GM21529 (cell line): ENCODE measurements around the gene TESK2.
"Not testable (repeated sequence)": the region's sequence is repeated elsewhere in the genome, so short reads cannot be mapped to it uniquely, and the experiment has no call there.

Experiments used
- ATAC-seq: cut with Tn5 transposase; IDR thresholded peaks from one replicate; pipeline ENCODE4 v1.9.1; 2021; ENCODE audit not compliant: unreplicated experiment

TESK2 gene

GRCh38 chr1:45510036-45510971, 19.3 kb upstream of the TESK2 start:
- ATAC-seq, result no peak

DNA sequence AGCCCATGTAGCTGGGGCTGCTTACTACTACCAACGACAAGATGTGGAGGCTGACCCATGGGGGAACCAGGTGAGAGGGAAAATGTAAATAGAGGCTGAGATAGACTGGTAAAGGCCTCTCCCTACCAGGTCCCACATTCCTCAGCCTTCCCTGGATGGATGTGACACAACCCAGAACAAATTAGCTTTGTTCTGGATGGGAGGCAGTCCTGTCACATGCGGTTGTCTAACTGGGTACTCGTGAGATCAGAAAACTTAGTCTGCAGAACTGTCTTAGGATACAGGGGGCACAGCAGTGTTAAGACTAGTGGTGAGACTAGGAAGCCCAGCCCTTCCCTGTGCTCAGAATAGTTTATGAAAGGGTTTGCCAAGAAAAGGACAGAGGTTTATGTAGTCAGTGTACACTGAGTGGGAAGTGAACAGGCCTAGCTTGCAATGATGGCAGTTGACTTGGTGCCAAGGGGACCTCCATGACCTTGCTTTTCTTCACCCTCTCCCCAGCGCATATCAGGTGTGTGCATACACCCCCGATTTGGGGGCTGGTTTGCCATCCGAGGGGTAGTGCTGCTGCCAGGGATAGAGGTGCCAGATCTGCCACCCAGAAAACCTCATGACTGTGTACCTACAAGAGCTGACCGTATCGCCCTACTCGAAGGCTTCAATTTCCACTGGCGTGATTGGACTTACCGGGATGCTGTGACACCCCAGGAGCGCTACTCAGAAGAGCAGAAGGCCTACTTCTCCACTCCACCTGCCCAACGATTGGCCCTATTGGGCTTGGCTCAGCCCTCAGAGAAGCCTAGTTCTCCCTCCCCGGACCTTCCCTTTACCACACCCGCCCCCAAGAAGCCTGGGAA, 17.6 kb upstream of the TESK2 start:
- ATAC-seq, result no peak

DNA sequence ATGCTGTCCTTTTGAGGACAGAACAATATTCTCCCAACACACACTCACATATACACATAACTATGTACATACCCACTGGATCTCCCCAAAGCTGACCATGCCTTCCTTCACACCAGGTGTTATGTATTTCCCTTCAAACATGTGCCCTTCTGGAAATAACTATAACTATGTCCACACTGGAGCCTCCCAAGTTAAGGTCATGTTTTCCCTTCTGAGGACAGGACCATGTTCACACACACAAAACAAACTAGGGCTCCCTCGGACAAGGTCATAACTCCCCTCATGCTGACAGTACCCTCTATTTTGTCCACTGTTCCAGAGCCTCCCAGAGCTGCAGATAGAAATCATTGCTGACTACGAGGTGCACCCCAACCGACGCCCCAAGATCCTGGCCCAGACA, 16.9 kb upstream of the TESK2 start:
- ATAC-seq, result no peak

DNA sequence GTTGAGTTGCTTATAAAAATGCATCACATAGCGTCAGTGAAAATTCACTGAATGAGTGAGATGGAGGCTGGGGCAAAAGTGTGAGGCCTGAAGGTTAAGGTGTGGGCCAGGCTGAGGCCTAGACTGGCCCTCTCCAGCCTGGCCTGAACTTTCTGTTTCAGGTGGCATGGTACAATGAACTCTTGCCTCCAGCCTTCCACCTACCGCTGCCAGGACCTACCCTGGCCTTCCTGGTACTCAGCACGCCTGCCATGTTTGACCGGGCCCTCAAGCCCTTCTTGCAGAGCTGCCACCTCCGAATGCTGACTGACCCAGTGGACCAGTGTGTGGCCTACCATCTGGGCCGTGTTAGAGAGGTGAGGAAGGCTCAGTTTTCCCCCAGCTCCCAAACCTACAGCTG, 16.2 kb upstream of the TESK2 start:
- ATAC-seq, result no peak

- ATAC-seq, result no peak
Measured at GRCh38 chr1:45503462-45504360, 12.7 kb upstream of the TESK2 start.

DNA sequence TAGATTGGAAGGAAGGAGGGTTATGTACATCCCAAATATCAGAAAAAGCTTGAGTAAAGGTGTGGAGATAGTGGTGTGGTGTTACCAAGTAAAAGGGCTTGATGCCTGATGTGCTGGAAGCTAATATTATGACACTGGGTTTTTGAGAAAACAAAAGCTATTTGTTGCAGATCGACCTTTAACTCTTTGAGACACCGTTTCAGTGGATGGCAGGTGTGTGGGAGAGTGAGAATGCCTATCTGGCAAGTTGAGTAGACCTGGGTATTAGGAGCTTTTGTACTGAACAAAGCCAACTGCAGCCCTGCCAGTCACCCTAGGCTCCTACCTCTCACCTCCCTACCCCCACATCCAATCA, 10.5 kb upstream of the TESK2 start:
- no peak for ATAC-seq

DNA sequence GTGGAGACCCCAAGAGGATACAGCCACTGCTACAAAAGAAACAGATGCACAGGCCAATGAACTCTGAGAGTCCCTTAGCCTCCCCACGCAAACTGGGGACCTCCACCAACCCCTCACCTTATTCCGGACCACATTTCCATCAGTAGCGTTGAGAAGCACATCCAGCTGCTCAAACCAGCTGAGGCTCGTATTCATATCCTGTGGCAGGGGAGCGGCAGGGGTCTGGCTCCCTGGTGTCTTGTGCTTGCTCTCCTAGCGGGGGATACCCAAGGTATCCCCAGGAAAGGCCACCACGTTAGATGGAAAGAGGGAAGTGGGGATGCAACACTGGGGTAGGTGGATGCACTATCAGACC, 8.4 kb upstream of the TESK2 start:
- ATAC-seq, result no peak

DNA sequence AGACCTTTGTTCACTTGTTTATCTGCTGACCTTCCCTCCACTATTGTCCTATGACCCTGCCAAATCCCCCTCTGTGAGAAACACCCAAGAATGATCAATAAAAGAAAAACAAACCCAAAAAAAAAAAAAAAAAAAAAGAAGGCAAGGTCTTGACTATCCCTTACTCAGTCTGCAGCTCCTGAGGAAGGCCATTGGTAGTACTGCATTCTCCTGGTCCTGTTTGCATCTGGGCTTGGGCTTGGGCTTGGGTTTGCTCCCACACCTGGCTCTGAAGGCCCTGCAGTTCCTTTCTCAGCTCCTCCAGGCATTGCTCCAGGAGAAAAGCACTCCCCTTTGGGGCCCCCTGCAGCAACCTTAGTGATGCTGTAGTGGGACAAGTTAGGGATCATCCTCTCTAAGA, 7.3 kb upstream of the TESK2 start:
- ATAC-seq, result no peak

DNA sequence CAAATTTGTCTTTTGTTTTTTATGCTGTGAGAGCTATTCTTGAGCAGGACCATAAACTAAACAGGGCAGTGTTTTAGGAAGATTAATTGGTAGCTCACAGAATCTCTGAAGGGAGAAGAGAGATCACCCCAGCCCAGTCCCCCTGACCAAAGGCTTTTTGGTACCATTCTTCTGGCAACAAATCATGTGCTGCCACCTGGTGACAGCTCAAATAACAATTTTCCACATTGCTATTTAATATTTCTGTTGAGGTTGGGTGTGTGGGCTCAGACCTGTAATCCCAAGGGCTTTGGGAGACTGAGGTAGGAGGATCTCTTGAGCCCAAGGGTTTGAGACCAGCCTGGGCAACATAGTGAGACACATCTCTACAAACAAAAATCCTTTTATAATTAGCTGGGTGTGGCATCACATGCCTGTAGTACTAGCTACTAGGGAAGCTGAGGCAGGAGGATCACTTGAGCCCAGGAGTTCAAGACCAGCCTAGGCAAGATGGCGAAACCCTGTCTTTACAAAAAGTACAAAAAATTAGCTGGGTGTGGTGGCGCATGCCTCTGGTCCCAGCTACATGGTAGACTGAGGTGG, 2.2 kb upstream of the TESK2 start:
- ATAC-seq, result no peak

DNA sequence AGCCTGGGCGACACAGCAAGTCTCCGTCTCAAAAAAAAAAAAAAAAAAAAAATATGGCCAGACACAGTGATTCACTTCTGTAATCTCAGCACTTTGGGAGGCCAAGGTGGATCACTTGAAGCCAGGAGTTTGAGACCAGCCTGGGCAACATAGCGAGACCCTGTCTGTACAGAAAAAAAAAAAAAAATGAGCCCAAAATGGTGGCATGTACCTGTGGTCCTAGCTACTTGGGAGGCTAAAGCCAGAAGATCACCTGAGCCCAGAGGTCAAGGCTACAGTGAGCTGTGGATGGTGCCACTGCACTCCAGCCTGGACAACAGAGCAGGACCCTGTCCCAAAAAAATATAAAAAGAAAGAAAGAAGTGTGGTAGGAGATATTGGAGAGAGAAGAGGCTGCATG, 1.7 kb upstream of the TESK2 start:
- no peak for ATAC-seq

DNA sequence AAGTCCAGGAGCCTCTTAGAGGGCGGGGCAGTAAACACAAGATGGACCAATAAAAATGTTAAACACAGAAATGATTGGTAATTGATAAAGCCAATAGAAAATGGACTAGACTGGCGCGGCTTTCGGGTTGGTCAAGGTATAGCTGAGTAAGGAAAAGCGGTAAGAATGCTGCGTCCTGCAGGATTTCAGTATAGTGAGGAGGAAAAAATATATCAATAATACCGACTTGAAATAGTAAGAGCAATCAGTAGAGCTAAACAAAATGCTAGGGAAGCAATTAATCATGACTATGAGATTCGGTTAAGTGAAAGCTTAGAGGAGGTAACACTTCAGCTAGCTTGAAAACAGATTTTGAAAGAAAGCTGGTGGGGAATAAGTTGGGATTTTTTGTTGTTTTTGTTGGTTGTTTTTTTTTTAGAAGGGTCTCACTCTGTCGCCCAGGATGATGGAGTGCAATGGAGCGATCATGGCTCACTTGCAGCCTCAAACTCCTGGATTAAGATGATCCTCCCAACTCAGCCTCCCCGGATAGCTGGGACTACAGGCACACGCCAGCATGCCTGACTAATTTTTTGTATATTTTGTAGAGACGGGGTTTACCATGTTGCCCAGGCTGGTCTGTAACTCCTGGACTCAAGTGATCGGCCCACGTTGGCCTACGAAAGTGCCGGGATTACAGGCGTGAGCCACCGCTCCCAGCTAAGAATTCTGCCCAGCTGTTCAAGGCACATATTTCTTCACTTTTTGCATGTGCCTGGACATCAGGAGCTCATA, 711 bp upstream of the TESK2 start:
- ATAC-seq, result no peak

- no peak for ATAC-seq
Measured at GRCh38 chr1:45490121-45490625, 790 bp downstream of the TESK2 start.

DNA sequence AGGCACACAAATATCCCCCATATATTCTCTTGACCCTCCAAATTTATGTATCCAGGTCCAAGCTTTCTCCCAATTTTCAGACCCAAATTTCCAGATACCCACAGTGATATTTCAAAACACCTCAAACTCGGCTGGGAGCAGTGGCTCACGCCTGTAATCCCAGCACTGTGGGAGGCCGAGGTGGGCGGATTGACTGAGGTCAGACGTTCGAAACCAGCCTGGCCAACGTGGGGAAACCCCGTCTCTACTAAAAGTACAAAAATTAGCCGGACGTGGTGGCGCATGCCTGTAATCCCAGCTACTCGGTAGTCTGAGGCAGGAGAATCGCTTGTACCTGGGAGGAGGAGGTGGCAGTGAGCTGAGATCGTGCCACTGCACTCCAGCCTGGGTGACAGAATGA, 1.6 kb downstream of the TESK2 start:
- not testable (repeated sequence) for ATAC-seq

DNA sequence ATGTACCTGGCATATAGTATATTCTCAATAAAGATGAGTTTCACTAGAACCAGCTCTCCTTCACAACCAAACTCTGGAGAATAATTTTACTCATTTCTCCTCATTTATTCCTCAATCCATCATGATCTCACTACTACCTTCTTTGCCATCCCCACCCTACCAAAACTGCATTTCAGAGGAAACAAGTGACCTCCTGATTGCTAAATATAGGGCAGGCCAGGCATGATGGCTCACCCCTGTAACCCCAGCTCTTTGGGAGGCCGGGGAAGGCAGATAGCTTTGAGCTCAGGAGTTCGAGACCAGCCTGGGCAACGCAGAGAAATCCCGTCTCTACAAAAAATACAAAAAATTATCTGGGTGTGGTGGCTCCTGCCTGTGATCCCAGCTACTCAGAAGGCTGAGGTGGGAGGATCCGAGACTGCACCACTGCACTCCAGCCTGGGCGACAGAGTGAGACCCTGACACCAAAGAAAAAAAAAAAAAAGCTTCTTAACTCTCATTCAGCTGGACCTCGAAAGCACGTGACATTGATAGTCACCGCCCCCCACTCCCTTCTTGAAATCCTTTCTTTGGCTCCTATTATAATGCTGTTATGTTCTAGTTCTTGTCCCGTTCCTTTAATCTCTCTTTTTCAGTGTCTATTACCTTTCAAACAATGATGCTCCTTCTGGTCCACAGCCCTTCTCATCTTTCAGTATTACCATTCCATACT, 2.1 kb downstream of the TESK2 start:
- no peak for ATAC-seq

- ATAC-seq, result no peak
Measured at GRCh38 chr1:45485949-45486348, 5.0 kb downstream of the TESK2 start.

GRCh38 chr1:45479039-45479748, 11.8 kb downstream of the TESK2 start:
- ATAC-seq, result no peak

DNA sequence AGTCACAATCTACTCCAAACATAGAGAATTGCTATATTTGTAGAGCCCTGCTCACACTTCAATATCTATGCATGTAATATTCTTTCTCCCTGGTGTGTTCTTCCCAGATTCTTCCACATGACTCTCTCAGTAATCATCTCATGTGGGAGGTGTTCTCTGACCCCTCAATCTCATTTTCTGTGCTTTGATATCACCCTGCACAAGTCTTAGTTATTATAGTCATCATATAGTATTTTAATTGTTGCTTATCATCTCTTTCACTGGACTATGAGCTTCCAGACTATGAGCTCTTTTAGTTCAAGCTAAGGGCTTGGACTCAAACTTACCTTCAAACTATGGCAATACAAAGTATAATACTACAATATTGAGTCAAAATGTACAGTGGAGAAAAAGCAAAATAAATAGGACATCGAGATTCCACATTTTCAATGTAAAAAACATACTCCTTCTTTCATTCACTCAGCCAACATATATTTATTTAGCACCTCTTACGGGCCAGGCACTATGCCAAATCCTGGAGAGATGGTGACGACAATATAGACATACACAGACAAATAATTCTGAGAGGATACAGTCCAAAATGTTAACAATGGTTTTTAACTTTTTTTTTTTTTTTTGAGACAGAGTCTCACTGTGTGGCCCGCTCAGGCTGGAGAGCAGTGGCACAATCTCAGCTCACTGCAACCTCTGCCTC, 12.7 kb downstream of the TESK2 start:
- ATAC-seq, result no peak

- no peak for ATAC-seq
Measured at GRCh38 chr1:45477646-45478045, 13.3 kb downstream of the TESK2 start.
